HL-60/S4 treated with retinoic acid at 250 ng/mL for 4 days and 3 days (cell line): Measurements from ENCODE around the gene C2CD2L.
"Not testable (repeated sequence)": the region's sequence is repeated elsewhere in the genome, so short reads cannot be mapped to it uniquely, and the experiment has no call there.

Experiments
- in situ Hi-C: fragments of 300-500 bp; cut with MboI; formaldehyde crosslinking; loops from 2 replicates; pipeline ENCODE4 v1.7.0; 2022; ENCODE audit warnings: low sequenced_read_pairs

C2CD2L gene

DNA sequence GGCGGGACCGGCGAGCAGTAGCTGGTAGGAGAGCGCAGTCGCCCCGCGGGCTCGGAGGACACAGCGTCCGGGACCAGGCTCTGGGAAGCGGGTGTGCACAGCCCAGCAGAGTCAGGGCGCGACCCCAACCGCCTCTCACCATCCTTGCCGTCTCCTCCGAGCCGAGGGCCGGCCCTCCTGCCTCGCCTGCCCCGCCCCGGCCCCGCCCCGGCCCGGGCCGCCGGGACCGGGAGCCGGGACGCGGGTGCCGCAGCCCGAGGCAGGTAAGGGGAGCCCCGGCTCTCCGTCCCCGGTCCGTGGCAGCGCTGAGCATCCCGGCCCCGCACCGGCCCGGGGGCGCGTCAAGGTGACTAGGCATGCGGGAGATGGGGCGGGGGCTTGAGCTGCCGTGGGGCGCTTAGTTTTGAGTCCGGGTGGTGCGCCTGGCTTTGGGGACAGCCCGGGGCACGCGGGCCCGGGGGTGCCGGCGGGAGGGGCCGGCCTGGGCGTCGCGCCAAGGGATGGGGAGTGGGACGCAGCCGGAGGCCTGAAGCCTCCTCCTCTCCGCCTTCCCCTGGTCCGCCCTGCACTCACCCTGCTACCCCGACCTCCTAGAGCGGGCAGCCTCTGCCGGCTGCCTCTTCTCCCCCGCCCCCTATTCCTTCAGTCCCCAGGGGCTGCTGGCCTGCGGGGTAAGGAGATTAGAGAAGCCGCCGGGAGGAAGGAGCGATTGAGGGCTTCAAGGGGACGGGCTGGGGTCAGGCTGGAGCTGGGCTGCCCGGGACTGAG, 42.1 kb downstream of the C2CD2L start, which contains the start of gene ABCG4:
Gene ABCG4 (plus strand): TSS at position 35 of the 768 bp plus-strand sequence. CDS start 914 bp downstream, outside the sequence.
- in situ Hi-C loops = no loop called here

DNA sequence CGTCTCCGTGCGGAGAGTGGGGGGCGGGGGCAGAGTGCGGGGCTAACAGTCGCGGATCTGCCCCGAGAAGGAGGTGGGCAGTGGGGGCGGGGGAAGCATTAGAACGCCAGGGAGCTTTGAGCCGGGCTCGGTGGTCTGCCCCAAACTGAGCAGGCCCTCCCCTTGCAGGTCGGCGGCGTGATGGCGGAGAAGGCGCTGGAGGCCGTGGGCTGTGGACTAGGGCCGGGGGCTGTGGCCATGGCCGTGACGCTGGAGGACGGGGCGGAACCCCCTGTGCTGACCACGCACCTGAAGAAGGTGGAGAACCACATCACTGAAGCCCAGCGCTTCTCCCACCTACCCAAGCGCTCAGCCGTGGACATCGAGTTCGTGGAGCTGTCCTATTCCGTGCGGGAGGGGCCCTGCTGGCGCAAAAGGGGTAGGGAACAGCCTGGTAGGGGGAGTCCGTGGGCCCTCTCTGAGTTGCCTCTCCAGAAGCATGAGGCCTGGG, 42.7 kb downstream of the C2CD2L start:
- in situ Hi-C loops = no loop called here

DNA sequence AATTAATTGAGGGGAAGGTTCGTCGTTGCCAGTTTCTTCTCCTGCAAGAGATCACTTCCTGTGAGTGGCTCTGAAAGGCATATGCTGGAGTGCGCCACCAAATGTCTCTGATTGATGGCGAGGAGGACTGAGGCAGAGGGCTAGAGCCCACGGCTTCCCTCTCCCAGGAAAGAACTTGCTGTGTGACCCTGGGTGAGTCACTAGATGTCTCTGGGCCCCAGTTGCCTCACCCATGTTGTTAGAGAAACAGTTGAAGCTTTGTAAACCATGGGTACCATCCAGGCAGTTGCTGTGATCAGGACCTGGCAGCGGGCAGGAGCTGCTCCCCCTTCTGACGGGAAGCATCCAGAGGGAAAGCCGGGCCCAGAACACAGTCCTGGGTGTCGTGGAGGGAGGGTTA, 44.9 kb downstream of the C2CD2L start:
- in situ Hi-C loops = no loop called here

DNA sequence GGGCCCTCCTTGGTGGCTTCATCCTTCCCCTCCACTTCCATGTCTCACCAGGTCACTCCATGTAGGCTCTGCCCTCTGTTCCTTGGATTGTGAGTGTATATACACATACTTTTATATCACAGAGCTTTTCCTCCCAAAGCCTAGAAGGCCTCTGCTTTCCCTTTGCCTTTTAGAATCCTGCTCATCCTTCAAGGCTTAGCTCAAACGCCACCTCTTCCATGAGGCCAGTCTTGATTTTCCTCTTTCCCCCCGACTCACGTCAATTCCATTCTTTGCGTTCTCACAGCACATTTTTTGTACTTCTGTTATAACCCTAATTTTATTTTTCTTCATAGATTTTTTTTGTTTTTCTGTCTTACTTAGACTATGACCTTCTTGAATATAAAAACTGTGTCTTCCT, 45.5 kb downstream of the C2CD2L start:
- in situ Hi-C loops = no loop called here

DNA sequence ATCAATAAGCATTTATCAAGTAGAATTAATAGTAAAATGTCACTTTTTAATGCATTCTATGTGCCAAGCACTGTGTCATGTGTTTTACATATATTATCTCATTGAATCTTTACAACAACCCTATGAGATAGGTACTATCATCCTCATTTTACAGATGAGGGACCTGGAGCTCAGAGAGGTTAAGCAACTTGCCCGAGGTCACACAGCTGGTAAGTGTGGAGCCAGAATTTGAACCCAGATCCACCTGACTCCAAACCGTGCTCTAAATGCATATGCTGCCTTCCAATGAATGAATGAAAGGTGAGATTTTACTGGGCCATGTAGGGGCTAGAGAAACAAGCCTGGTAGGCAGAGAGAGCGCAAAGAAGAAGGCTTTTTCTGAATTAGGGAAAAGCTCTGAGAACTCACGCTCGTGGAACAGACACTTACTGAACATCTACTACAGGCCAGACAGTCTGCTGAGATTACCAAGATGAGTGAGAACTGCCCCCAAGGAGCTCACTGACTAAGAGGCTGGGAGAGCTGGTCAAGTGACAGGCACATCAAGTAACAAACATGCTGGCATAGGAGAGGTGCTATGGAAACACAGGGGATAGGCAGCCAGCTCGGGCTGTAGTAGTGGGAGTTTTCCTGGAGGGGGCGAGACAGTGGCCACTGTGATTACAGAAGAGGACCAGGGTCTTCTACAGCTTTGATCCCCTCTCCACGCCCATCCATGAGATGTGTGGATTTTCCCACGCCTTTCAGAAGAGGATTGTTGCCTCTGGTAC, 46.1 kb downstream of the C2CD2L start:
- in situ Hi-C loops = no loop called here

DNA sequence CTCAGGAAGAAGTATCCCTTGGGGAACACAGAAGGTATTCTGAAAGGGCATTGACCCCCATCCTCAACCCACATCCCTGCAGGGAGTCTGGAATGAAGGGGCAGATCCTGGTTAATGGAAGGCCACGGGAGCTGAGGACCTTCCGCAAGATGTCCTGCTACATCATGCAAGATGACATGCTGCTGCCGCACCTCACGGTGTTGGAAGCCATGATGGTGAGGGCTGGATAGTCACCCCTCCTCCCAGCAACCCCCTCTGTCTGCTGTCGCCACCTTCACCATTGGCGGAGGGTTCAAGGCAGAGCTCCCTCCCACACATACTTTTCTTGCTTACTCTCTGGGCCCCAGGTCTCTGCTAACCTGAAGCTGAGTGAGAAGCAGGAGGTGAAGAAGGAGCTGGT, 47.0 kb downstream of the C2CD2L start:
- in situ Hi-C loops = no loop called here

DNA sequence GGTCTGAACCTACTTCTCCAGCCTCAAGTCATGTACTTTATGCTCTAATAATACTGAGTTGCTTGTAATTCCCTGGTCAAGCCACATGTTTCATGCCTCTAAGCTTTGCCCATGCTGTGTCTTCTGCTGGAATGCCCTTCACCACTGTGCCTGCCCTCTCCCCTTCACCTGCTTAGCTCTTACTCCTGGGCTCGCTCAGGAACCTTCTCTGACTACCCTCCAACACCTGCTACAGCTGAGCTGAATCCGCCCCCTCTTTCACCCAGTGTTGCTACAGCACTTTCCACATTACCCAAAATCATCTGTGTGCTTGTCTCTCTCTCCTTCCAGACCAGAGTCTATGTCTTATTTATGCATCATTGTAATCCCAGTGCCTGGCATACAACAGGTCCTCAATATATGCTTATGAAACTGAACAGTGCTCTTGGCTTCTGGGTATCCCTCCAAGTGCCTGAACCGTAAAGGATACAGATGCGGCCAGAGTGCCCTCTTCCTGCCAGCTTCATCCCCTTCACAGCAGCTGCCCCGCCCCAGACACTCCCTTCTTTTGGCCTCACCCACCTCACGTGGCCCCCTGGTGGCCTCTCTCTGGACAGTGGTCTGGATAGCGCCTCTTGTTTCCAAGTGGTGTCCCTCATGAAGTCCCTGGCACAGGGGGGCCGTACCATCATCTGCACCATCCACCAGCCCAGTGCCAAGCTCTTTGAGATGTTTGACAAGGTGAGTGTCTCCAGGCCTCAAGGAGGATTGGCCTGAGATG, 48.8 kb downstream of the C2CD2L start:
- in situ Hi-C loops = no loop called here

DNA sequence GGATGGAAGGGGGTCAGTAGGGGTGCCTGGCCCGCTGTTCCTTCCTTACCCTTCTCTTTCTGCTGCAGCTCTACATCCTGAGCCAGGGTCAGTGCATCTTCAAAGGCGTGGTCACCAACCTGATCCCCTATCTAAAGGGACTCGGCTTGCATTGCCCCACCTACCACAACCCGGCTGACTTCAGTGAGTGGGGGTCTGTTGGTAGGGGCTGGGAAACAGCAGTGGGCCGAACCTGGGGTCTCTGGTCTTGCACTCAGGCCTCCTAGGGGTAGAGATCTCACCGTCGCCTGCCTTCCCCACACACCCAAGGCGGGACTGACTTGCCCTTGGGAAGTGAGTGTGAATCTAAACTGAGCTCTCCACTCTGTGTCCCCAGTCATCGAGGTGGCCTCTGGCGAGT, 49.4 kb downstream of the C2CD2L start:
- in situ Hi-C loops = no loop called here

DNA sequence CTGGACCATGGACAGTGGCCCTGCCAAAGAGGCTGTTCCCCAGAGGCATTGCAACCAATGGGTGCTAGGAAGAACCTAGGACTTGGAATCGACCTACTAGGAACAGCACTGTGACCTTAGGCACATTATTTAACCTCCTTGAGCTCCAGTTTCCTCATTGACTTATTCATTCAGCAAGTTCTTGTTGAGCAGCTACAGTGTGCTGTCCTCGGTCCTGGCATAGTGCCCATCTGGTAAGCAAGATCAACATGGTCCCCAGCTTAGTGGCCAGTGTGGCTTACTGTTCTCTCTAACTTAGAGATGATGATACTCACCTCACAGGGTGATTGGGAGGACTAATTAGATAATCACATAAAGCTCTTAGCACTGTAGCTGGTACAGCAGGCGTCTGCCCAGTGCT, 49.9 kb downstream of the C2CD2L start:
- in situ Hi-C loops = no loop called here

DNA sequence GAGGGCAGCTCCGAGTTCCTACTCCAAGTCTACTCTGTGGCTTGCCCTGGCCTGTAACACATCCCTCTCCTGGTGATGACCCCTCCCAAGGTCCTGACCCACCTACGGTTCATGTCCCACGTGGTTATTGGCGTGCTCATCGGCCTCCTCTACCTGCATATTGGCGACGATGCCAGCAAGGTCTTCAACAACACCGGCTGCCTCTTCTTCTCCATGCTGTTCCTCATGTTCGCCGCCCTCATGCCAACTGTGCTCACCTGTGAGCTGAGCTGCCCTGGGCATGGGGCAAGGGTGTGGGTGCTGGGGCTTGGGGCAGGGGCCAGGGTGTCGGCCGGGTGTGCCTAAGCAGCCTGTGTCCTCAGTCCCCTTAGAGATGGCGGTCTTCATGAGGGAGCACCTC, 51.3 kb downstream of the C2CD2L start:
- in situ Hi-C loops = no loop called here

DNA sequence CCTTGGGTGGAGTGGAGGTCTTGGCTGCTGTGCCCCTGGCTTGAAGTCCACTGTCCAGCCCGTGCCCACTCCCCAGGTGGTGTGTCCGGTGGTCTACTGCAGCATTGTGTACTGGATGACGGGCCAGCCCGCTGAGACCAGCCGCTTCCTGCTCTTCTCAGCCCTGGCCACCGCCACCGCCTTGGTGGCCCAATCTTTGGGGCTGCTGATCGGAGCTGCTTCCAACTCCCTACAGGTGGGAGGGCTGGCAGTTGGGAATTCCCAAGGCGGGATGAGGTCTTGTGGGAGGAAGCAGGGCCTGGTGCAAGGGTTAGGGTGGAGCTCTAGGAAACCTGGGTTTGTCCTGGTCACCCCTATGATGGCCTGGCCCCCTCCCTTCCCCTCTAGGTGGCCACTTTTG, 53.0 kb downstream of the C2CD2L start:
- in situ Hi-C loops = no loop called here

DNA sequence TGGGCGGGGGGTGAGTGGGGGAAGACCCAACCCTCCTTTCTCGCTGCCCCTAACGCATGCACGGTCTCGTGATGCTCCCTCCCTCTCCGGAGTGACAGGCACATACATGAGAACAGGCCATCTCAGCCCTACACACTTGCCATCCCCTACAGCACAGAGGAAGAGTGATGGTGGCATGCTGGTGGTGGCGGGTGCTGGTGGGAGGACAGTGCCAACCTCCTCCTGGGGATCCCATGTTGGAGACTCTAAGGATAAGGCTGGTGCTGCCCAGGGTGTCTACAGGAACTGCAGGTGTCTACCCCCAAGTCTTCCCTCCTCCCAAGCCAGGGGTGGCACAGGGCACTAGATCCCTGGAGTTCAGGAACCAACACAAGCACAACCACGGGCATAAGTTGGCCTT, 54.7 kb downstream of the C2CD2L start:
- in situ Hi-C loops = no loop called here

DNA sequence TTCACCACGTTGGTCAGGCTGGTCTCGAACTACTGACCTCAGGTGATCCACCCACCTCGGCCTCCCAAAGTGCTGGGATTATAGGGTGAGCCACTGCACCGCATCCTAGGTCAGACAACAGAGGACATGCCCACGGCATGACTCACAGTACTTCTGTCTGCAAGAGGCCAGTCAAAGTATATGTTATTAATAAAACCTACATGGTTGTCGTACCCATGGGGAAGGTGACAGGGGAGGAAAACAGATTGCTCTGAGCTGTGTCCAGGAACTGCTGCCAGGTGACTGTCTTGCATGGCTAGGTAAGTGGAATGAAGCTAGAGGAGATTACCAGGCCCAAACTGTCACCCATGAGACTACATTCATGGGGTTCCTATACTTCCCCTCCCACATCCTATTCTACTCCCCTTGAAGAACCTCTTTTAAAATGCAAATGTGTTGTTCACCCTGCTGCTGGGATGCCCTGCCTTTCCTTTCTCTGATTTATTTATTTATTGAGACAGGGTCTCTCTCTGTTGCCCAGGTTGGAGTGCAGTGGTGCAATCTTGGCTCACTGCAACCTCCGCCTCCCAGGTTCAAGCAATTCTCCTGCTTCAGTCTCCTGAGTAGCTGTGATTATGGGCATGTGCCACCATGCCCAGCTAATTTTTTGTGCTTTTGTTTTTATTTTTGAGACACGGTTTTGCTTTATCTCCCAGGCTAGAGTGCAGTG, 59.4 kb downstream of the C2CD2L start:
- in situ Hi-C loops = no loop called here

DNA sequence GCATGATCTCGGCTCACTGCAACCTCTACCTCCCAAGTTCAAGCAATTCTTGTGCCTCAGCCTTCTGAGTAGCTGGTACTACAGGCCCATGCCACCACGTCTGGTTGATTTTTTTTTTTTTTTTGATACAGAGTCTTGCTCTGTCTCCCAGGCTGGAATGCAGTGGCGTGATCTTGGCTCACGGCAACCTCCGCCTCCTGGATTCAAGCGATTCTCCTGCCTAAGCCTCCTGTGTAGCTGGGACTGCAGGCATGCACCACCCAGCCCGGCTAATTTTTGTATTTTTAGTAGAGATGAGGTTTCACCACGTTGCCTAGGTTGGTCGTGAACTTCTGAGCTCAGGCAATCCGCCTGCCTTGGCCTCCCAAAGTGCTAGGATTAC, 59.9 kb downstream of the C2CD2L start:
- in situ Hi-C loops = not testable (repeated sequence)

DNA sequence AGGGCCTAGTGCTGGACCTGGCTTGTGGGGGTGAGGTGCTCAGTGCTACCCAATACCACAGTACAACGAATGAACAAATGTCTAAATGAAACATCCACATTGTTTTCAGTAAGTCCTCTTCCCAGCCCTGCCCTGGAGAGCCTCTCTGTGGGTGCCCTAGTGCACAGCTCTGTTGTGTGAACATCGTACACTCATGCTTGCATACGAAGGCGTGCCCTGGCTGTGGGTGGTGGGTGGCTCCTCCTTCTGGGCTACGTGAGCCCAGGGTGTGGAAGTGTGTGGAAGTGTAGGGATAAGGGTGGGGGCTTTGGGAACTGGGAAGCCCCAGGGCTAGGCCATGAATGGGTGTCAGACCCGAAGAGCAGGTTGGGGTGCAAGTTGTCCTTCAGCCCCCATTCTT, 60.8 kb downstream of the C2CD2L start:
- in situ Hi-C loops = no loop called here
